NCI-H345 (cell line): ENCODE data around the gene CDH1.
A peak's percentile ranks its signal among the peaks of the same experiment; 100 is the strongest.
"Not testable (repeated sequence)": the region's sequence is repeated elsewhere in the genome, so short reads cannot be mapped to it uniquely, and the experiment has no call there.

ENCODE experiments used
- DNase-seq: peaks from one replicate; lab custom pipeline; 2025; lab: John Stamatoyannopoulos, UW

The CDH1 gene

DNA sequence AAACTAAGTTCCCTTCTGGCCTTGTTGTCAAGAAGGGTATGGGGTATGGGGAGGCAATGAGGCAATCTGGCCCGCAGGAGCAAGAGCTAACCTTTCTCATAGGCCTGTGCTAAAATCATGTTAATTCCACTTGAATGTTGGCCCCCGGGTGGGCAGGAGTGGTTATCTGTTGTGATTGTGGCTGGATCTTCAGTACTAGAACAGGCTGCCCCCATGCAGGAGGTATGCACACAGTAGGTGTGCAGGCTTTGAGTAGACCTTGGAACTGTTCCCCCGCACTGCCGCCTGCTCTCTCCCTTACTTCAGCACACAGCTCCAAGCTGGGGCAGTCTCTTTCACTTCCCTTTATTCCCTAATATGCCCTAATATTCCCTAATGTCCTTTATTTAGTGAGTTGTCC lies 53.9 kb downstream of the CDH1 start:
- no peak for DNase-seq

GRCh38 chr16:68792465-68793324 lies 55.6 kb downstream of the CDH1 start:
- DNase-seq = no peak

- DNase-seq = no peak
Measured at GRCh38 chr16:68793401-68793857, 56.3 kb downstream of the CDH1 start.

- DNase-seq = peak; percentile 1
Measured at GRCh38 chr16:68798398-68798797, 61.3 kb downstream of the CDH1 start.

DNA sequence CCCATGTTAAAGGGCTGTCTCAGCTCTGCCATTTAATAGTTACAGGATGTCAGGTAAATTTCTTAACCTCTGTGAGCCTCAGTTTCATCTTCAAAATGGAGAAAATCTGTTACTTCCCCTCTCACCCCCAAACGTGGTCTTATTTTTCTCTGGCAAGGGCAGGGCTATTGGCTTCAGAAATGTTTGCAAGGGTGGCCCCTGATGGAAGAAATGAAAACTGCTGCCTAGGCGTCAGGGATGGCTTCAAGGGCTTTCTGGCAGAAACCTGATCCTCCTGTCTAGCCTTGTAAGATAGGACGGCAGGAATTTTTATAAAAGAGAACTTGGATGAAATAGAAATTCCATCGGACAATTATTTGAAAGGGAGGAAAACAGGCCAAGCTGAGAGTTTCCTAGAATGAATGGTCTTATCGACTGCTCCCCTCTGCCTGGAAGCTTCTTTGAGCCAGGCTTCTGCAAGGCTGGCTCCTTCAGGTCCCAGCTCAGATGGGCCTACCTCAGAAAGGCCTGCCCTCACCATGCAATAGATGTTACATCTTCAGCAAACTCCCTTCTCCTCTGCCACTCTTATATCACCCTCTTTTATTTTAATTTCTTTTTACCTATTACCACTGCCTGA lies 63.3 kb downstream of the CDH1 start:
- peak; percentile 59 for DNase-seq

GRCh38 chr16:68802190-68802589 lies 65.1 kb downstream of the CDH1 start:
- DNase-seq = no peak

- no peak for DNase-seq
Measured at GRCh38 chr16:68806422-68806821, 69.3 kb downstream of the CDH1 start.

DNA sequence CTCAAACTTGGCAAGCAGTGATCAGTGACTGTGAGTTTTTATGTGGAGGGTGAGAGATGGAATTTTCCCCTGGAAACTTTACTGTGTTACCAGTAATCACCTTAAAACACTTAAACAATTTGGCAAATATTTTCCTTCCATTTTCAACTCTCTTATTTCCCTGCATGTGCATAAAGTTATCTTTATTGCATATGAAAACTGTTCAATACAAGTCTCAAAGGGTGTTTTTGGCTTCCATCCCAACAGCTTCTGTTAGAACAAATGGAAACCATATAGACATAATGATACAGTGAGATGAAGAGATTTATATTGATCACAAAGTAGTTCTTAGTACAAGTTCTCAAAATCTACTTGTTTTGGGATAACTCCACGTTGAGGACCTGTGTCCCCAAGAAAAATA lies 69.9 kb downstream of the CDH1 start:
- DNase-seq = no peak

DNA sequence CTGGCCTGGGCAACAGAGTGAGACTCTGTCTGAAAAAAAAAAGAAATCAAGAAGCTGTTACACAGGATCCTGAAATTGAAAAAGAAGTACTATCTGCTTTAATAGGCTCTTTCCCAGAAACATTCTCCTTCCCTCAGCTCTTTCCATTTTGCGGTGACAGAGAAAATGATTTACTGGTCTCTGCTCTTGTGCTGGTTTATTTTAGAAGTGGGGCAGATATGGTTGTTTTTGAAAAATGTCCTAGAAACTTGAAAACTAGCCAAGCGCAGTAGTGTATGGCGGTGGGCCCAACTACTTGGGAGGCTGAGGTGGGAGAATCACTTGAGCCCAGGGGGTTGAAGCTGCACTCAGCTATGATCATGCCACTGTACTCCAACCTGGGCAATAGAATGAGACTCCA lies 77.4 kb downstream of the CDH1 start:
- DNase-seq = no peak

DNA sequence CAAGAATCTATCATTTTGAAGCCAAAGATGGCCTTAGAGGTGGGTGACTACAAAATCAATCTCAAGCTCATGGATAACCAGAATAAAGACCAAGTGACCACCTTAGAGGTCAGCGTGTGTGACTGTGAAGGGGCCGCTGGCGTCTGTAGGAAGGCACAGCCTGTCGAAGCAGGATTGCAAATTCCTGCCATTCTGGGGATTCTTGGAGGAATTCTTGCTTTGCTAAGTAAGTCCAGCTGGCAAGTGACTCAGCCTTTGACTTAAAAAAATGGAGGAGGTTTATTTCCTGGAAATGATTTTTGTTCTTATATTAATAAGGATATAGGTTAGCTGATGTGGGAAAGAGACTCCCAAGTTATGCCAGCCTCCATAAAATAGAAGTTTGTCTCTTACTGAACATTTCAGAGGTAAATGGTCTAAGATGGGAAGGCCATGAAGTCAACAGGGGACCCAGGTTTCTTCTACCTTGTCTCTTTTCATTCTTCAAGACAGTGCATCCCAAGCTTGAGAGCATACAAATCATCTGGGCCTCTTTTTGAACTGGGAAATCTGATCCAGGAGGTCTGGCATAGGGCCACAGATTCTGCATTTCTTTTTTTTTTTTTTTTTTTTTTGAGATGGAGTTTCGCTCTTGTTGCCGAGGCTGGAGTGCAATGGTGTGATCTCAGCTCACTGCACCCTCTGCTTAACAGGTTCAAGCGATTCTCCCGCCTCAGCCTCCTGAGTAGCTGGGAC lies 86.5 kb downstream of the CDH1 start:
- DNase-seq = no peak

DNA sequence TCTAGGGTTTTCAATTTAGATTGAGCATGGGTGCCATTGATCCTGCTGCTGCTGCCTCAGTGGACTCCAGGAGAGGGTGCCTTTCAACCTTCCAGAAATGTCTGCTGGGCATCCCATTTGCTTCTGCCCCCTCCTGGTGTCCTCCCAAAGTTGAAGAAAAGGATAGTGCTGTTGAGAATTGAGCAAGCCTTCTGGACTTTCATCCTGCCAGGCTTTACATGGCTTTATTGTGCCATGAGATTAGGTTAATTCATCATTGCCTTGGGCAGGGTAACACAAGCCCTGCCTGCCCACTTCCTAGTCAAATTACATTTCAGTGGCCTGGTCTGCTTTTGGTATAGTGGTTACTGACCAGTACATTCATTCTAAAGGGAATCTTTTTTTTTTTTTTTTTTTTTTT lies 88.3 kb downstream of the CDH1 start:
- no peak for DNase-seq

DNA sequence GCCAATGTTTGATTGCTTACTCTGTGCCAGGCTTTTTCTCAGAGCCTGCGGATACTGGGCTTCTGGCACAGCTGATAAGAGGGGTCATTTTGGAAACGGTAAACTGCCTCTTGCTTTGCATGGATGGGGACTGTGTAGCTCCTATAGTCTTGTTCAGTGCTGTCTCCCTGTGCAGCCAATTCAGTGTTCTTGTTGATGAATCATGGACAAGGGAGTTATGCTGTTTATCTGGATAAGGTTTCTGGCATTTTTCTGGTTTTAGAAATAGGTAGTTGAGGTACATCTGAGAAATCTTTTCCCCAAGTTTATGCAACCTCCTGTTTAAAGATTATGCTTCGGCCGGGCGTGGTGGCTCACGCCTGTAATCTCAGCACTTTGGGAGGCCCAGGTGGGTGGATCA lies 89.6 kb downstream of the CDH1 start:
- DNase-seq = no peak

- DNase-seq = no peak
Measured at GRCh38 chr16:68833251-68833650, 96.2 kb downstream of the CDH1 start.

DNA sequence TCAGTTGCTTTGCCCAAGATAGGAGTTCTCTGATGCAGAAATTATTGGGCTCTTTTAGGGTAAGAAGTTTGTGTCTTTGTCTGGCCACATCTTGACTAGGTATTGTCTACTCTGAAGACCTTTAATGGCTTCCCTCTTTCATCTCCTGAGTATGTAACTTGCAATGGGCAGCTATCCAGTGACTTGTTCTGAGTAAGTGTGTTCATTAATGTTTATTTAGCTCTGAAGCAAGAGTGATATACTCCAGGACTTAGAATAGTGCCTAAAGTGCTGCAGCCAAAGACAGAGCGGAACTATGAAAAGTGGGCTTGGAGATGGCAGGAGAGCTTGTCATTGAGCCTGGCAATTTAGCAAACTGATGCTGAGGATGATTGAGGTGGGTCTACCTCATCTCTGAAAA lies 97.5 kb downstream of the CDH1 start:
- DNase-seq = no peak

DNA sequence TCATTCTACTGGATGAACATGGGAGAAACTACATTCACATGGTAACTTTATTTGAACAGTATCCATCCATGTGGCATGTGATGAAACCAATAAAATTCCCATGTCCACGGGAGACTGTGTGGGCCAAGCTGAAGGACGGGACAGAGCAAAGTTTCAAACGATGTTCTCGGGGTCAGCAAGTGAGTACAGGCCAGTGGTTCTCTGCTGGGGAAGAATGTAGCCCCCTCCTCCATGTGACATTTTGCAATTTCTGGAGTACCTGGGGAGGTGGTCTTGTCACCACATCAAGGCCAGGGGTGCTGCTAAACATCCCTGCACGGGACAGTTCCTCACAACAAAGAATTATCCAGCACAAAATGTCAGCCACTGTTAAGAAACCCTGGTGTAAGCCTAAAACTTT lies 98.9 kb downstream of the CDH1 start:
- DNase-seq = no peak

DNA sequence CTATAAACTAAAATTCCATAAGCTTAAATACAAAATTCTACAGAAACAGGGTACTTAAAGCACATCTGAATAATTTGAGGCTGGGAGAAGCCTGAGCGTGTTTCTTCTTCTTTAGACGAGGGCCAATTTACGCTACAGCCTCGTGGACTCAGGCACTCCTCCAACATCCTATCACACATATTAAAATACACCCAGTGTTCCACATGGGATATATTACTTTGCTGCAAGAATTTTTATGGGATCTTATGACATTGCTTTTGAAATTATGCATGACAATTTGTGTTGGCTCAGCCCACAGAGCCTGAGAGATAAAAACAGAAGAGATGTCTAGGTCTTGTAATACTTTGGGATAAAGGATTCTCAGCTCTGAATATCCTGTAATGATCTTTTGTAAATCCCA lies 102.7 kb downstream of the CDH1 start:
- no peak for DNase-seq

- not testable (repeated sequence) for DNase-seq
Measured at GRCh38 chr16:68842964-68843481, 105.9 kb downstream of the CDH1 start.

DNA sequence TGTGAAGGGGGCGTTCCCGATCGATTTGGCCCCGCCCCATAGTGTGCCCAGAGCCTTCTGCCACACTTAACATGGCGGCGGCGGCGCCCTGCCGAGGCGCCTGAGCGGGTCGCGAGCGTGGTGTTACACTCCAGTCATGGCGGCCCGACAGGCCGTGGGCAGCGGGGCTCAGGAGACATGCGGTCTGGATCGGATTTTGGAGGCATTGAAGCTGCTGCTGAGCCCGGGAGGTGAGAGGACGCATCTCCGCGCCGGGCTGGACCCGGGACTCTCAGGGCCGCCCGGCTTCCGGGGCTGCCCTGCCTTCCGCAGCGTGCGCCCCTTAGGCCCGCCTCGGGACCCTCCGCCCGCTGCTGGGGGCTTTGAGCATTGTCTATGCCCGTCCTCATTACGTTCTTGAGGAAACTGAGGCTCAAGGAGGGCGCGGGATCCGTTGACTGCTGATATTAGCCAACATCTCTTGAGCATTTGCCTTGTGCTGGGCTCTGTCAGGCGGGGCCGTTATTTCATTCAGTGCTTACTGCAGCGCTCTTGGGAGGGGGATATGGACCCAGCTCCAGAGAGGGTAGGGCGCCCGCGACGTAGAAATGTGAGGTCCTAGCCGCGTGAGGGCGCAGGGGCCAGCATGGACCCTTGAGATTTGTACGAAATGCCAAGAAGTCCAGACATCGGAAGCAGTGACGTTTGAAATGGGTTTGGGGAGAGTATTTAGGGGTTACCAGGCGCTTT lies 106.6 kb downstream of the CDH1 start, which contains the start of gene TANGO6:
Gene TANGO6, plus strand, starts transcription at position 50 of the 729 bp plus-strand sequence. Its CDS starts 87 bp downstream, at position 137.
- DNase-seq = peak; percentile 82

DNA sequence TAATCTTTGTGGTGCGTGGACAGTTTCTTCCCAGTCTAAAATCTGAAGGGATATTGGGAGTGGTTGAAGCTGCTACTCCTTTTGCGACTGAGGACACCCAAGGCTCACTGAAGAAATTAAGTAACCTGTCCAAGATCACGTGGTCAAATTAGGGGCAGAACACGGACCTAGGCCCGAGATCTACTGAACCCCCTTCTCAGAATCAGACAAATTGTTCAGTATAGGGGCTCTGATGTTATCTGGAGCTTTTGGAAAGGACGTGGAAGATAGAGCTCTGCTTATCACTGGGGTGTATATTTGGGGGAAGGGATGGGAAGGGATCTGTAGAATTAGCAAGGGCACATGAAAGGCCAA lies 107.1 kb downstream of the CDH1 start:
- DNase-seq = no peak

DNA sequence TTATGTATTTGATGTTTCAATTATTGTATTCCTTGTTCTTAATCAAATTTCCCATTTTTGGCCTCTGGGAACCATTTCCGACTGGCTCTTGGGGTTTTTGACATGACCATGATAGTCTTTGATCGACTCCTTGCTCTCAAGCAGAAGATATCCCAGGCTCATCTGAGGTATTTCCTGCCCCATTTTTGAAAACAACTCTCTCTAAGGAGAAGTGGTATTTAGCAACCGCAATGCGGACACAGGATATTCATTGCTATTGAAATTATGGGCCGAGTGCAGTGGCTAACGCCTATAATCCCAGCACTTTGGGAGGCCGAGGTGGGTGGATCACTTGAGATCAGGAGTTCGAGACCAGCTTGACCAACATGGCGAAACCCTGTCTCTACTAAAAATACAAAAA lies 111.7 kb downstream of the CDH1 start:
- no peak for DNase-seq

DNA sequence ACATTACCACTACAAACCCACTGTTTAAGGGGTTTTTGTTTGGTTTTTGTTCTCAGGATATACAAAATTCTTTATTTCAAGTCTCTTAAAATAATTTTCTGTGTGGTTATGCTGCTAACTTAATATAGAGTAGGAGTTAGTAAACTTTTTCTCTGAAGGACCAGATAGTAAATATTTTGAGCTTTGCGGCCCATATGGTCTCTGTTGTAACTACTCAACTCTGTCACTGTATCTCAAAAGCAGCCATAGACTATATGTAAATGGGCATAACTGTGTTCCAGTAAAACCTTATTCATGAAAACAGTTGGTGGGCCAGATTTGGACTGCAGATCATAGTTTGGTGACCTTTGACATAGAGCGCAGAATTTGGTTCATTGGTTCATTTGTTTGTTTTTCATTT lies 113.4 kb downstream of the CDH1 start:
- DNase-seq = no peak

DNA sequence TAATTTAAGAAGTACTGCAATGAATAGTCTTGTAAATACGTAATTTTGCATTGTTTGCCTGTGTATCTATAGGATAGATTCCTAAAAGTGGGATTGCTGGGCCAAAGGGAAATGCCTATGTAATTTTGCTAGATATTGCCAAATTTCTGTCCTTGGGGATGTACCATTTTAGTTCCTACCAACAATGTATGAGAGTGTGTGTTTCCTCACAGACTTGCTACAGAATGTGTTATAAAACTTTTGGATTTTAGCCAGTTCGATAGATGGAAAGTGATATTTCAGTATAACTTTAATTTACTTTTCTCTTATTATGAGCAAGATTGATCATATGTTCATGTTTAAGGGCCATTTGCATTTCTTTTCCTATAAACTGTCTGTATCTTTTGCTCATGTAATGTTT lies 114.5 kb downstream of the CDH1 start:
- no peak for DNase-seq
